ENCODE measurements around the gene PHACTR3. TPM values are rescaled to one million over a fixed set of nuclear protein-coding genes. Genes with fewer than 3 reads are reported as not detected.

The PHACTR3 gene
- total and polyA plus RNA-seq, 2 donors (not counting 3 experiments of a cell fraction or from before 2014, with no cell fraction given) = not detected

- dilution Hi-C loops (cut with MboI; ENCODE audit: extremely low pct_ligation_motif_present, low sequenced_read_pairs) = no loop called here
Measured at GRCh38 chr20:59616306-59616705, 12.0 kb downstream of the PHACTR3 start.

More at GRCh38 chr20:59616306-59616705, 12.0 kb downstream of the PHACTR3 start:
- Histone ChIP-seq H3K4me2 (ENCODE audit: insufficient read depth, low read length) (no peak overlapping the region), H3K9me3 (replicated peaks; ENCODE audit: control insufficient read depth, insufficient read depth, low read length) (peaks cover 3% of the 10 kb centered on the region), H3K4me3 (replicated peaks in 1 of 3; ENCODE audit: insufficient read depth in 1 of 3, low read depth in 1 of 3, low read length in 3 of 3) (no peak overlapping the region), H3K36me3 (ENCODE audit: control insufficient read depth in 2 of 2, extremely low read depth in 1 of 2, insufficient read depth in 2 of 2, low read length in 2 of 2) (no peaks in the 10 kb centered on the region), H3K9ac (replicated peaks; ENCODE audit: extremely low read depth, insufficient read depth, low read length) (no peak overlapping the region), H3K27ac (ENCODE audit: insufficient read depth, low read depth, low read length) (no peak overlapping the region), H4K20me1 (replicated peaks; ENCODE audit: control insufficient read depth, extremely low read depth, insufficient read depth, low read length) (no peaks in the 10 kb centered on the region), H3K4me1 (ENCODE audit: control insufficient read depth, extremely low read depth, insufficient read depth, low read length) (no peaks in the 10 kb centered on the region), H3K79me2 (ENCODE audit: control insufficient read depth, insufficient read depth, low read length) (no peaks in the 10 kb centered on the region), H2AFZ (ENCODE audit: low read depth, low read length) (no peak overlapping the region), H3K27me3 (ENCODE audit: control insufficient read depth in 2 of 2, insufficient read depth in 2 of 2, low read length in 2 of 2) (no peaks in the 10 kb centered on the region), H3K9me1 (replicated peaks; ENCODE audit: control insufficient read depth, extremely low read depth, insufficient read depth, low read length) (no peaks in the 10 kb centered on the region)
- FAIRE-seq = no peak
- BruUV-seq (replicated peaks) = no TSS peak
- TF ChIP-seq POLR2A (IDR thresholded peaks at IDR 0.05; ENCODE audit: low read depth, low read length) (no peak), CTCF (IDR thresholded peaks at IDR 0.05; ENCODE audit: extremely low read depth in 1 of 2, insufficient read depth in 1 of 2, low read depth in 1 of 2, low read length in 2 of 2) (no peak), FOS (IDR thresholded peaks at IDR 0.05; ENCODE audit: borderline replicate concordance, insufficient read depth, low read length) (no peak), GATA2 (IDR thresholded peaks at IDR 0.05; ENCODE audit: insufficient read depth, insufficient read length, low read depth, low read length) (no peak), POLR2AphosphoS5 (IDR thresholded peaks at IDR 0.05; ENCODE audit: insufficient read depth, low read depth, low read length) (no peak), MYC (IDR thresholded peaks at IDR 0.05; ENCODE audit: low read depth, low read length) (no peak), EZH2 (IDR thresholded peaks at IDR 0.05; ENCODE audit: borderline replicate concordance, low read depth, low read length, severe bottlenecking) (no peak), JUN (IDR thresholded peaks at IDR 0.05; ENCODE audit: borderline replicate concordance, insufficient read depth, insufficient read length, low read depth) (no peak)
- TF ChIP-seq, protein P1, sequence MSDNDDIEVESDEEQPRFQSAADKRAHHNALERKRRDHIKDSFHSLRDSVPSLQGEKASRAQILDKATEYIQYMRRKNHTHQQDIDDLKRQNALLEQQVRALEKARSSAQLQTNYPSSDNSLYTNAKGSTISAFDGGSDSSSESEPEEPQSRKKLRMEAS (IDR thresholded peaks at IDR 0.05; ENCODE audit: insufficient read depth, insufficient read length) = no peak
- POLR2A ChIA-PET = no interaction called here
- CTCF ChIA-PET = interaction anchor here (0.9 kb wide), 1 partner anchor 19 kb away, joined by 3 read pairs; no protein-coding TSS in a partner anchor
- intact Hi-C loops (cut with micrococcal nuclease) = no loop called here
- no peak for DNase-seq (ENCODE audit: low read depth, low spot score)
